Stimulated activated naive B cell treated with anti-CD40 and anti-IgM and Interleukin-4, amounts not matched to agents 10 μg/mL and 1 μg/mL and 100 μg/mL, for 72 hours (primary cell): ENCODE data around the gene CACNA1D.

Experiments
- ATAC-seq, 2 donors: fragments of 150-1000 bp; cut with Tn5 transposase; replicated peaks; 2 replicates each; pipeline ENCODE4 v1.10.0; 2021; ENCODE audit warnings: moderate library complexity in 1 of 2
- DNase-seq: peaks from one replicate; pipeline ENCODE4 v3.0.0; 2021
- H3K27ac Mint-ChIP-seq: one replicate; pipeline ENCODE4 v1.8.0; 2022; ENCODE audit warnings: mild to moderate bottlenecking, mixed read lengths
- H3K27me3 Mint-ChIP-seq, 2 donors: one replicate each; pipeline ENCODE4 v1.8.0; 2022; ENCODE audit warnings: mixed read lengths in 2 of 2
- H3K36me3 Mint-ChIP-seq, 2 donors: one replicate each; pipeline ENCODE4 v1.8.0; 2022; ENCODE audit warnings: mixed read lengths in 2 of 2, mild to moderate bottlenecking in 1 of 2
- H3K4me1 Mint-ChIP-seq, 2 donors: one replicate each; pipeline ENCODE4 v1.8.0; 2022; ENCODE audit warnings: mixed read lengths in 2 of 2, mild to moderate bottlenecking in 1 of 2
- H3K4me3 Mint-ChIP-seq, 2 donors: one replicate each; pipeline ENCODE4 v1.8.0; 2022; ENCODE audit warnings: mild to moderate bottlenecking in 2 of 2, mixed read lengths in 2 of 2, moderate library complexity in 1 of 2
- H3K9me3 Mint-ChIP-seq, 2 donors: one replicate each; pipeline ENCODE4 v1.8.0; 2022; ENCODE audit warnings: mixed read lengths in 2 of 2, mild to moderate bottlenecking in 1 of 2

Gene CACNA1D

DNA sequence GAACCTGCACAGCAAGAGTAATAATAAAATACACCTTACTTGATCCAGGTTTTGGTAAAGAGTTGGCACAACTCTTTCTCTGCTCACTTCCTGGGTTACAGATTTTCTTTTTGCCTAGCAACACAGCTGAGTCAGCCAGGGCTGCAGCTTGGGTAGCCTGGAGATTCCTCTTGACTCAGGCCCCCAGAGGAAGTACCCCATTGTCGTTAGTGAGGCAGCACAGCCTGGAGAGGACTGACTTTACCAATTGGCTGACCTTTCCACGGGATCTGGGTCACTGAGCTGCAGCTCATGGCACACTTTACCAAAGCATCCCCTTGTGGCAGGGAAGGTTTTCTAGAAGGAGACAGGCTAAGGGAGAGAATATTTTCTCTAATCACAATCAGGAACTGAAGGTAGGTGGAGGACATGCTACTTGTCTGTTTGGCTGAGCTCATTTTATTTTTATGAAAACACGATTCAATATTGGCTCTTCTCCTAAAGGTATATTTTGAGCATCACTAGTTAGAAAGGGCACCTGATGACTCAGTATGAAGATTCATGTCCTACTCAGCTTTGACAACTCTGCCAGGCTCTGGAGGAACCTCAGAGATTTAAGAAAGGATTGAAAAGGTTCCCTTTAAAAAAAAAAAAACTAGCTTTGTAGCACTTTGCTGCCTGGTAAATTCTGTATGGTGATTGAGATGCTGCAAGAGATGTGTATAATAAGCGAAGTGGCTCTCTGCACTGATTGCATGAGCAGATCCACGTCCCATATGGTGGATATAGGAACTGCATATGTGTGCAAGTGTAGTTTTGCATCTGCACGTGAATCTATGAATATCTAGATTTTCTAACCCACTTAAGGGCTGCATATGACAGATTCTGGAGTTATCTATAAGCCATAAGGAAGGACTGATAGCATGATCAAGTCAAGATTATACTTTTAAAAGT is 227.0 kb downstream of the CACNA1D start:
- H3K9me3 Mint-ChIP-seq, result peaks cover 0 to 2% of the 10 kb centered on the region in 2 donors
- H3K4me1 Mint-ChIP-seq, result peaks cover 28 to 51% of the 10 kb centered on the region in 2 donors
- ATAC-seq (peak; percentile 74 to 81), DNase-seq (peak; percentile 15)
- peaks cover 26 to 31% of the 10 kb centered on the region in 2 donors for H3K27me3 Mint-ChIP-seq
- H3K27ac Mint-ChIP-seq, result no peak overlapping the region
- peak overlapping the region in 1 of 2 donors; percentile 44 for H3K4me3 Mint-ChIP-seq
- no peaks in the 10 kb centered on the region for H3K36me3 Mint-ChIP-seq

DNA sequence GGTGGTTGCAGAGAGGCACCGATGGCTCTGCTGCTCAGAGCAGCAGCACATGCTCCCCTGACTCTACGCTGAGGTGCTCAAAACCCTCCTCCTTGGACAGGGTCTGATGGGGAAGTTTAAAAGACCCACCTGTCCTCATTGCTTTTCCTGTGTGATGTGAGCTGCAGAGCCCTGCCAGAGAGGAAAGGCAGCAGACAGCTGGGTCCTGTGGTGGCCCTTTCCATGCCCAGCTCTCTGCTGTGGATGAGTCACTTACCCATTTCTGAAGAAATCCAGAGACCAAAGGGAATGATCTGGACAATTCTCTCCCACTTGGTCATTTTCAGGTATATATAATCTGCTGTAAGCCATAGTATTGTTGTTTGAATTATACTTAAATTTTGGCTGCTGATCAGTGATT is 230.2 kb downstream of the CACNA1D start:
- Mint-ChIP-seq H3K4me1 (peaks cover 22 to 41% of the 10 kb centered on the region in 2 donors), H3K27ac (no peak overlapping the region), H3K4me3 (no peak overlapping the region), H3K36me3 (no peaks in the 10 kb centered on the region), H3K27me3 (peaks cover 34 to 41% of the 10 kb centered on the region in 2 donors), H3K9me3 (no peaks in the 10 kb centered on the region)
- ATAC-seq (peak in 1 of 2 donors; percentile 40), DNase-seq (no peak)

DNA sequence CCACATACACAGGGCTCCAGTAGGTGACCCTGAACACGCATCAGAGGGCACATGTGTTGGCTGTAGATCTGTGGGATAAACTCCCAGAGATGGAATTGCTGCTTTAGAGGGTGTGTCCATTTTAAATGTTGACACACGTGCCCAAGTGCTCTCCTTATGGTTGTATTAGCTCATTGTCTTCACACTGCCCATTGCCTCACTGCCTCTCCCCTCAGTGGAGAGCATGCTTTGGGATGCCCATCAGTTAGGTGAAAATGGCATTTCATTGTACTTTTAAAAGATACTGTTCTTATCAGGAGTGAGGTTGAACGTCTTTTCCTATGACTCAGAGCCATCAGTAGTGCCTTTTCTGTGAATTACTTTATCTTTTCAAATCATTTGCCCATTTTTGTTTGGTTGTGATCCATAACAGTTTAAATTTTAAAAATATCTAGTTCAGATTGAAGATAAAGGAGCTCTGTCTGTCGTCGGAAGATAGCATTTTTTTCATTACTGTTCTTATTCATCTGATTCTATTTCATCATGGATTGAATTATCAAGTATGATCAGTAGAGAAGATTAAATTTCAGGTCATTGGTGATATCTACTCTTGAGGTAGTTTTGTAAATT is 231.1 kb downstream of the CACNA1D start:
- Mint-ChIP-seq H3K4me3 (no peak overlapping the region), H3K27ac (peak overlapping the region; percentile 75), H3K27me3 (peaks cover 34 to 37% of the 10 kb centered on the region in 2 donors), H3K9me3 (no peaks in the 10 kb centered on the region), H3K36me3 (no peaks in the 10 kb centered on the region), H3K4me1 (peaks cover 21 to 49% of the 10 kb centered on the region in 2 donors)
- no peak for DNase-seq
- no peak for ATAC-seq

DNA sequence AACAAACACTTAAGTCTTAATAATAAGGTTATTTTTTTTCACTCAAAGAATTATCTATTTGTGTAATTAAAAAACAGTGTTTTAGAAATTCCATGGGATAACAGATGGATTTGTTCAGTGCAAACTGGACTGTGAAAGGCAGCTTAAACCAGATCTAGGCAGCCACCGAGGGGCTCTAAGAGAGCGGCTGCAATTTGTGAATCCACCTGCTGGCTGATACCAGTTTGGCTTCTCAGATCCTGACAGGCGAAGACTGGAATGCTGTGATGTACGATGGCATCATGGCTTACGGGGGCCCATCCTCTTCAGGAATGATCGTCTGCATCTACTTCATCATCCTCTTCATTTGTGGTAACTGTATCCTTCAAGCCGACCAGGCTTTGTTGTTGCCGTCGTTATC is 232.2 kb downstream of the CACNA1D start:
- no peaks in the 10 kb centered on the region for H3K9me3 Mint-ChIP-seq
- no peak overlapping the region for H3K27ac Mint-ChIP-seq
- H3K36me3 Mint-ChIP-seq, result no peaks in the 10 kb centered on the region
- no peak overlapping the region for H3K4me3 Mint-ChIP-seq
- peaks cover 34 to 37% of the 10 kb centered on the region in 2 donors for H3K27me3 Mint-ChIP-seq
- ATAC-seq (no peak), DNase-seq (no peak)
- H3K4me1 Mint-ChIP-seq, result peaks cover 20 to 50% of the 10 kb centered on the region in 2 donors

DNA sequence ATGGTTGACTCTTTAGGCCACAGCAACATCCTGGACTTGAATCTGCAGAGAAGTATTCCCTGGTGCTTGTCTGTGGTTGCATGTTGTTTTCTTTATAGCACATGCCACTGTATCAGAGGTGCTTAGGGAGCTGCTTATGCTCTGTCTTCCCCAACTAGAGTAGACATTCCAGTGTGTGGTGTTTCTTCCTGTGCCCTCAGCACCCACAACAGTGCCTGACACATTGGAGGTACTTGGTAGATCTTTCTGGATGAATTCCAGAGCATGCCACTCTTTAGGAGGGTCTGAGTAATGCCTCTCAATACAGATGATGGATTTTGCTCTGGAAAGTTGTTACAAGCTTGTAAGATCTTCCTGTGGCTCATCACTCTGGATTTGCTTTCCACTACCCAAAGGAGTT is 234.2 kb downstream of the CACNA1D start:
- H3K4me3 Mint-ChIP-seq, result no peak overlapping the region
- peaks cover 29 to 61% of the 10 kb centered on the region in 2 donors for H3K4me1 Mint-ChIP-seq
- no peaks in the 10 kb centered on the region for H3K9me3 Mint-ChIP-seq
- H3K27ac Mint-ChIP-seq, result no peak overlapping the region
- H3K27me3 Mint-ChIP-seq, result peaks cover 28 to 38% of the 10 kb centered on the region in 2 donors
- DNase-seq (no peak), ATAC-seq (no peak)
- no peaks in the 10 kb centered on the region for H3K36me3 Mint-ChIP-seq

DNA sequence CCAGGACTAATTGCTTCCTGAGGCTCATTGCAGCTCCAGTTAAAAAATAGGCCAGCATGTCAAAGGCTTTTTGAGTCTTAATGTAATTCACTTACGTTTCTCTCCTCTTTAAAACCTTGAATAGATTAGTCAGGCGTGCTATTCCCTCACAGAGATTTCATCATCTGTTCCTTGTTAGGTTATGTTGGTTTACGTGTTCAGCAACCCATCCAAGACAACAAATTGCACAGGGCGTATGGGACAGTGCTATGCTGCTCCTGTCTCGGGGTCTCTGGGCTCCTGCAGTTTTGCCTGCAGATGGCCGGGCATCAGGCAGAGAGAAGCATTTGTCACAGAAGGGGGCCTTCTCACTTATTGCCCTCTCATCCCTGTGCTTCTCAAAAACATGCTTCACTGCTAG is 234.7 kb downstream of the CACNA1D start:
- Mint-ChIP-seq H3K36me3 (no peaks in the 10 kb centered on the region), H3K4me1 (peaks cover 30 to 58% of the 10 kb centered on the region in 2 donors), H3K9me3 (no peaks in the 10 kb centered on the region), H3K4me3 (no peak overlapping the region), H3K27ac (no peak overlapping the region), H3K27me3 (peaks cover 22 to 33% of the 10 kb centered on the region in 2 donors)
- ATAC-seq (no peak), DNase-seq (no peak)

DNA sequence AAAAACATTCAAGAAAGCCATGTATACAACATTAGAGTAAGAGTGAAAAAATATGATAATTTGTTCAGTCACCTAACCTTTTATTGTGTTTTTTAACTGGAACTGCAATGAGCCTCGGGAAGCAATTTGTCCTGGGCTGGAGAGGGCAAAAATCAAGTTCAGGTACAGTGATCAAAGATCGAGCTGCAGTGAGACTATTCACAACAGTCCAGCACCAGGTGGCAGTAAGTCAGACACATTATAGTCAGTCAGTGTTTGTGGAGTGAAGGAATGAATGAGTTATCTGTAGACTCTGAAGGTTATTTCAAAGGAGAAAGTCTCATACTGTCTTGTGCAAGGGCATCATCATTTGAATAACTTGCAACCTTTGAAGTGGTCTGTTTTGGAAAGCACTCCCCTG is 235.2 kb downstream of the CACNA1D start:
- Mint-ChIP-seq H3K9me3 (no peaks in the 10 kb centered on the region), H3K4me1 (peaks cover 28 to 53% of the 10 kb centered on the region in 2 donors), H3K27me3 (peaks cover 19 to 30% of the 10 kb centered on the region in 2 donors), H3K36me3 (no peaks in the 10 kb centered on the region), H3K4me3 (no peak overlapping the region), H3K27ac (no peak overlapping the region)
- ATAC-seq, result peak; percentile 70 to 78
- DNase-seq, result no peak

DNA sequence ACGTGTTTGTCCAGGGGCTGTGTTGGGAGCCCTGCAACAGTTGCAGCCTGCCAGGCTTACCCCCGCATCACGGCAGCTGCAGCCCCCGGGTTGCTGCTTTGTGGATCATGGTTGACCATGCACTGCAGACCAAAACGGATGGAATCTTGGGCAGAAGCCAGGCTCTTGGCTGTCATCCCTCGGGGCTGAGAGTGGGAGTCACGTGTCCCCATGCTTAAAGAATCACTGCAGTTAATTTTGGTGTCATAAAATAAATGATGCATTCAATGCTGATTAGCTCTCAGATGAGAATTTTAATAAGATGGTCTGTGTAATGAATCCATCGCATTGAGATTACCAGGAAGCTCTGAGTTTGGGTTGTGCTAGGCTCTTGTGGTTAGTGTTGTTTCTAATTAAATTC is 236.2 kb downstream of the CACNA1D start:
- Mint-ChIP-seq H3K36me3 (no peaks in the 10 kb centered on the region), H3K9me3 (no peaks in the 10 kb centered on the region), H3K4me3 (no peak overlapping the region), H3K27ac (peak overlapping the region; percentile 37), H3K4me1 (peaks cover 23 to 44% of the 10 kb centered on the region in 2 donors), H3K27me3 (peaks cover 14 to 26% of the 10 kb centered on the region in 2 donors)
- ATAC-seq, result no peak
- no peak for DNase-seq

DNA sequence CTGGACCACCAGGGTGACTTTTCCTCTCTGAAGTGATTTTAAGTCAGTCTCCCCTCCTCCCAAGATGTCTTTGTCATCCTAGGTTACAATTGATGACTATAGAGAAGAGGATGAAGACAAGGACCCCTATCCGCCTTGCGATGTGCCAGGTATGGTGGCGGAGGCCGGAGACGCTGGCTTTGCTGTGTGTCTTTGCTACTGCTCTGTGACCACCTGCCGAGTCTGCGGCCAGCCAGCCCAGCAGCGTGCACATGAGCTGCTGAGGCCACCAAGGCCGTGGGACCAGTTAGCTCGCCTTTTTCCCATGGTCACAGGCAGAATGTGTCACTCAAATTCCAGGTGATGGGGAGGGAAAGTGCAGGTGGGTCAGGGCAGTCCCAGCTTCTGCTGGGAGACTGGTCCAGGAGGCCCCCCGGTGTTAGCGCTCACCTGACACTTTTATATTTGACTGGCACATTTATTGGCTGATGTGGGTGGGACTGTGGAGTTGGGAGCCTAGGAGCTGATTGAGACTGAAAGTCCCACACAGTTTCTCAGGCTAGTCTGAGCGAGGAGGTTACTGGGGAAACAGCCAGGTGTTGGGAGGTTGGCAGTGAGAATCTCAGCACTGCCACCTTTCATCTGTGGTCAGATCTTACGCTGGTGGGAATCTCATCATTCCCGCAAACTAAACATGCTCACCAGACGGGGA is 237.7 kb downstream of the CACNA1D start:
- no peaks in the 10 kb centered on the region for H3K36me3 Mint-ChIP-seq
- peaks cover 7 to 13% of the 10 kb centered on the region in 2 donors for H3K27me3 Mint-ChIP-seq
- H3K4me1 Mint-ChIP-seq, result peaks cover 22 to 42% of the 10 kb centered on the region in 2 donors
- DNase-seq (no peak), ATAC-seq (peak; percentile 26 to 57)
- H3K4me3 Mint-ChIP-seq, result no peak overlapping the region
- H3K27ac Mint-ChIP-seq, result peak overlapping the region; percentile 5
- no peaks in the 10 kb centered on the region for H3K9me3 Mint-ChIP-seq

DNA sequence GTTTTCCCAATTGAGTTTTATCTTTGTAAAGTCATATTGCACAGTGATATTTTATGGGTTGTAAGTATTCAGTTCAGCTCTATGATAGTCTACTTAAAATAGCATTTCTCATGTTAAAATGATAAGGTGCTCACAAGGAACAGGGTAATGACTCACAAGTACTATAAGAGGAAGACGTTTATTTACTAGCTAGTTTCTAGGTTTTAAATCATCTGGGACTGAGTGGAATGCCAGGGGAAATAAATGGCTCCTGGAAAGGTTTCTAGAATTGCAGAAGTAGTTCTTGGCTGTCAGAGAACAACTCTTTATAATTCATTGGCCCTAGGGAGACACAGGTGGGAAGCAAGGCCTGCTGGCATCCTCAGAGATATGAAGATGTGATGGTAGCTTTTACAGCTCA is 239.0 kb downstream of the CACNA1D start:
- Mint-ChIP-seq H3K27ac (no peak overlapping the region), H3K36me3 (no peaks in the 10 kb centered on the region), H3K4me3 (no peak overlapping the region), H3K4me1 (peaks cover 20 to 42% of the 10 kb centered on the region in 2 donors), H3K27me3 (peaks cover 0 to 6% of the 10 kb centered on the region in 2 donors), H3K9me3 (no peaks in the 10 kb centered on the region)
- ATAC-seq, result no peak
- no peak for DNase-seq

DNA sequence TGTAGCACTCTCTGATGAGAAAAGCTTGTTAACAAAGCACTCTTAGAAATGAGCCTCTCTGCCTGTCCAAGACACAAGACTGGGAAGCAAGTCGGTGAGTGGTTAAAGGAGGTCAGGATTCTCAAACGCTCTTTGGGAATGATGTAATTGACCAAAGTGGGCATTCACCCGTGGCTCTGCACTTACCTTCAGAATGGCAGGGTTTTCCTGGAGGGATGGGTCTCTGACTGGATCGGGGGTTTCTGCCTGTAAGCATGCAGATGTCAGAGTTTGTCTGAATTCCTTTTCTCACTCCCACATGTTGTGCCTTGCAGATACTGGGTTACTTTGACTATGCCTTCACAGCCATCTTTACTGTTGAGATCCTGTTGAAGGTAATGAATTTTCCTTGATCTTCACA is 245.6 kb downstream of the CACNA1D start:
- H3K4me1 Mint-ChIP-seq, result peaks cover 21 to 39% of the 10 kb centered on the region in 2 donors
- H3K36me3 Mint-ChIP-seq, result no peaks in the 10 kb centered on the region
- H3K4me3 Mint-ChIP-seq, result no peak overlapping the region
- H3K9me3 Mint-ChIP-seq, result no peaks in the 10 kb centered on the region
- DNase-seq (no peak), ATAC-seq (no peak)
- H3K27me3 Mint-ChIP-seq, result no peaks in the 10 kb centered on the region
- no peak overlapping the region for H3K27ac Mint-ChIP-seq

DNA sequence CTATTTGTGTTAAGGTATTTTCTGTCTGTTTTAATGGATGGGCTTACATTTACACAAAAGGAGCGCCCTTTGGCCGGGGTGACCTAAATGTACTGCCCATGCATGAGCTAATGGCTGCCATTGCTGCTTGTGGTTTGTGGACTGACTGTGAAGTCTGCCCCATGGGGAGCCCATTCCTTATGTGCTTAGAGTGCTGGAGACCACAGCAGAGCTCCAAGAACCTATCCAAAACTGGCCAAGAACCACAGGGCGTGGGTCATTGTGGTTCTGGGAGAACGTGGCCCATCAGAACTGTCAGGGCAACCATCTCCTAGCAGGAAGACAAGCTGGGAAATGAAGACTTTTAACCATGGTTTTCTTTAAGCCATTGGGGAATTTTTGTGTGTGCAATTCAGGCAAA is 246.5 kb downstream of the CACNA1D start:
- DNase-seq (no peak), ATAC-seq (no peak)
- H3K9me3 Mint-ChIP-seq, result peaks cover 0 to 2% of the 10 kb centered on the region in 2 donors
- no peaks in the 10 kb centered on the region for H3K27me3 Mint-ChIP-seq
- no peak overlapping the region for H3K4me3 Mint-ChIP-seq
- H3K27ac Mint-ChIP-seq, result peak overlapping the region; percentile 31
- H3K36me3 Mint-ChIP-seq, result peaks cover 4 to 6% of the 10 kb centered on the region in 2 donors
- peaks cover 24 to 48% of the 10 kb centered on the region in 2 donors for H3K4me1 Mint-ChIP-seq

DNA sequence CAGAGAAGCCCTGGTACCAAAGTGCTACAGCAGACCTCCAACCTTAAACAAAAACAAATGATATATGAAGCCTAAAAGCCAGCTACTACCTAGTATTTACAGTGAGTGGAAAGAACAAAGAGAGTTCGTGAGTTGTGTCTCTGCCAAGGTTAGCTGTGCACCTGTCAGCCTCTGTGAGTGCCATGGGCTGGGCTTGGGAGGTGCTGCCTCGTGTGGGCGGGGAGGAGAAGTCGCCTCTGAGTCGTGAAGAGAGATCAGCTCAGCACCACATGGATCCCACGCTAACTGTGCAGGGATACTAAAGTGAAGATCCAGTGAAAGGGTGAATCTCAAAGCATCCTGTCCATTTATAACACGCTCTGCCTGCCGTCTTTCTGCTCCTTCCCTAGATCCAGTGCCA is 249.9 kb downstream of the CACNA1D start:
- no peaks in the 10 kb centered on the region for H3K27me3 Mint-ChIP-seq
- H3K4me3 Mint-ChIP-seq, result peak overlapping the region; percentile 23 to 44
- ATAC-seq (peak; percentile 25 to 56), DNase-seq (no peak)
- peaks cover 3% of the 10 kb centered on the region in 2 donors for H3K9me3 Mint-ChIP-seq
- peaks cover 18 to 28% of the 10 kb centered on the region in 2 donors for H3K36me3 Mint-ChIP-seq
- peaks cover 53 to 80% of the 10 kb centered on the region in 2 donors for H3K4me1 Mint-ChIP-seq
- H3K27ac Mint-ChIP-seq, result peak overlapping the region; percentile 92

DNA sequence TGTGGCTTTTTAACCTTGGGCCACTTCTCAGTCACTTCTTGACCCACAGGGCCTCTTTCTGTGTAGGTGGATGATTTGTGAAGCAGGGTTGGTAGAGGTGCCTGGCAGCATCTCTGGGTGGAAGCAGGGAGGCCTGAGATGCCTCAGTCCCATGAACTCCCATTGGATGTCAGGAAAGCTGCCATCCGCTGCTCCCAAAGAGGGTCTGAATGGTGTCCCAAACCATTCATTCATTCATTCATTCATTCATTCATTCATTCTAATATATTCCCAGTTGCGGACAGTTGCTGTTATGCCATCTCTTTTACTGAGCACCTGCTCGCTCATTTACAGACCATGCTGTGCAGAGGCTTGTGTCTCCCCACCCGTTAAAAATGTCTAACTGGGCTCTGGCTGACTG is 253.1 kb downstream of the CACNA1D start:
- Mint-ChIP-seq H3K4me3 (peak overlapping the region; percentile 23 to 54), H3K27me3 (no peaks in the 10 kb centered on the region), H3K4me1 (peaks cover 73 to 89% of the 10 kb centered on the region in 2 donors), H3K27ac (peak overlapping the region; percentile 100), H3K9me3 (peaks cover 3 to 5% of the 10 kb centered on the region in 2 donors), H3K36me3 (peaks cover 36 to 44% of the 10 kb centered on the region in 2 donors)
- no peak for ATAC-seq
- no peak for DNase-seq
